SJCRH30 (cell line): Measurements from ENCODE around the gene TNFSF15. TPM values are rescaled to one million over a fixed set of nuclear protein-coding genes. Genes with fewer than 3 reads are reported as not detected.

Source experiments
- DNase-seq, 2 experiments: peaks; one replicate each; pipeline ENCODE4 v3.0.0-alpha.2; 2015 to 2020
- H3K27ac ChIP-seq: fragments of 250-450 bp; sonication (Bioruptor Pico); 2 replicates; pipeline ENCODE4 v1.5.1; 2020; ENCODE audit warnings: mild to moderate bottlenecking, moderate library complexity
- H3K27me3 ChIP-seq: fragments of 250-450 bp; sonication (Bioruptor Pico); 2 replicates; pipeline ENCODE4 v1.5.1; 2020; ENCODE audit warnings: mild to moderate bottlenecking, moderate library complexity
- H3K36me3 ChIP-seq: fragments of 250-450 bp; sonication (Bioruptor Pico); 2 replicates; pipeline ENCODE4 v1.5.1; 2020; ENCODE audit warnings: mild to moderate bottlenecking, moderate library complexity
- H3K4me1 ChIP-seq: fragments of 250-450 bp; sonication (Bioruptor Pico); 2 replicates; pipeline ENCODE4 v1.5.1; 2020; ENCODE audit warnings: mild to moderate bottlenecking, moderate library complexity
- H3K4me3 ChIP-seq: fragments of 250-450 bp; sonication (Bioruptor Pico); 2 replicates; pipeline ENCODE4 v1.5.1; 2020; ENCODE audit warnings: mild to moderate bottlenecking, moderate library complexity
- H3K9me3 ChIP-seq: fragments of 250-450 bp; sonication (Bioruptor Pico); replicated peaks from 2 replicates; pipeline ENCODE4 v1.5.1; 2020; ENCODE audit warnings: mild to moderate bottlenecking, moderate library complexity
- total RNA-seq: library from RNA; depleted of rRNA; stranded (reverse); fragments of >200 nt; shearing (Covaris generic); gene quantifications from 2 replicates; pipeline ENCODE4 v1.2.3, GENCODE V29; 2014

TNFSF15 gene
- total RNA-seq, 1 experiment from 2014 or later, result 1.0 TPM

- H3K36me3 ChIP-seq, result no peaks in the 10 kb centered on the region
- DNase-seq, result no peak
- H3K4me3 ChIP-seq, result no peak overlapping the region
- H3K27me3 ChIP-seq, result peaks cover 3% of the 10 kb centered on the region; the same call in 1 of the 2 replicates
- H3K4me1 ChIP-seq, result no peaks in the 10 kb centered on the region
- no peak overlapping the region for H3K27ac ChIP-seq
- H3K9me3 ChIP-seq, result peaks cover 6% of the 10 kb centered on the region; the same call in 1 of the 2 replicates
These were observed 24.7 kb upstream of the TNFSF15 start for GRCh38 chr9:114830546-114830945.

DNA sequence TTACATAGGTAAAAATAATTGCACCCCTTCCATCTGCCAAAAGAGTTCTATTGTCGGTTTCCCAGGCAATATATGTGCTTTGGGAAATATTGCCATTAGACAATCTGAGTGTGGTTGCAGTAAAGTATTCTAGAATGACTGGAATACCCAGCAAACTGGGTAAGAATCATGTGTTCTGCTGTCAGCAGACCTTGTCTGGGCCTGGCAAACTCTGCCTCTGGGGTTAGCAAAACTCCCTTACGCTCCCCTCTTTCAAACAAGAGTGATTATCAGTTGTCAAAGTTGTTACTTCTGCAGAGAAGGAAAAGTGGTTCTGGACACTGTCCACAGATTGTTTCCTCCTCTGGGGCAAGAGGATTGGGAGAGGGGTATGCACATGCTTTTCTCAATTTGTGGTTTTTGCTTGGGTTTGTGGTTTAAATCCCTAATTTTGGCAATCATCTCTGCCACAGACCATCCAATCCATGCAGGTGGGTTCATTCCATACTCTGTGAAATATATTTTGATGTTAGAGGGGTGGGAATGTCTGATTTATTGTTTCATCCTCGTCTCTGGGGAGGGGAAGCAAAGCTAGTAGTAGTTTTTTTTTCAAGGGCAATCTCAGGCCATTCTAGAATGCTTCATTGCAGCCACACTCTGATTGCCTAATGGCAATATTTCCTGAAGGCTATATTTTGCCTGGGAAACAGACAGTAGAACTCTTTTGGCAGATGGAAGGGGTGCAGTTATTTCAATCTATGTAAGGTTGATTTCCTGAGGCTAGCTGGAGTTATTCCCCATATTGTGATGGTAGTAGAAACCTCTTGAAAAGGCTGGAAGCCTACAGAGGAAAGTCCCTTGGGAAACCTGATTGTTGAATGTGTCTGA lies 24.0 kb upstream of the TNFSF15 start:
- Histone ChIP-seq H3K27me3 (peaks cover 3% of the 10 kb centered on the region; the same call in 1 of the 2 replicates), H3K27ac (no peak overlapping the region), H3K4me1 (no peaks in the 10 kb centered on the region), H3K4me3 (no peak overlapping the region), H3K36me3 (no peaks in the 10 kb centered on the region), H3K9me3 (peaks cover 6% of the 10 kb centered on the region; the same call in 1 of the 2 replicates)
- DNase-seq, result no peak

DNA sequence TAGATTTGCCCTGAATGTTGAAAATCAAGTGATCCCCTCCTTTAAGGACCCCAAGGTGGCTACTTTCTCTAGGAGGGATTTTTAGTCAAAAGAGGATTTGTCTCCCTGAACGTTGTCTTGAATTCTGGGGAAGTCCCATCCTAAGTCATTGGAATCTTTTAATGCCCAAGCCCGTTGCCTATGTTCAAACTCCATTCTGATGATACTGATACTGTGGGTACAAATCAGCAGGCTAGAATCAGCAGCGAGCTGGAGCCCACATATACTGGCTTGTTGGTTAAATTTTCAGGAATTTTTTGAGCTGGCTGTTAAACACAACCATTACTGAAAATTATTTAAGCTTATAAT lies 22.4 kb upstream of the TNFSF15 start:
- Histone ChIP-seq H3K27me3 (peaks cover 3% of the 10 kb centered on the region; the same call in 1 of the 2 replicates), H3K9me3 (peaks cover 6% of the 10 kb centered on the region; the same call in 1 of the 2 replicates), H3K4me3 (no peak overlapping the region), H3K36me3 (no peaks in the 10 kb centered on the region), H3K4me1 (no peaks in the 10 kb centered on the region), H3K27ac (no peak overlapping the region)
- DNase-seq, result no peak

DNA sequence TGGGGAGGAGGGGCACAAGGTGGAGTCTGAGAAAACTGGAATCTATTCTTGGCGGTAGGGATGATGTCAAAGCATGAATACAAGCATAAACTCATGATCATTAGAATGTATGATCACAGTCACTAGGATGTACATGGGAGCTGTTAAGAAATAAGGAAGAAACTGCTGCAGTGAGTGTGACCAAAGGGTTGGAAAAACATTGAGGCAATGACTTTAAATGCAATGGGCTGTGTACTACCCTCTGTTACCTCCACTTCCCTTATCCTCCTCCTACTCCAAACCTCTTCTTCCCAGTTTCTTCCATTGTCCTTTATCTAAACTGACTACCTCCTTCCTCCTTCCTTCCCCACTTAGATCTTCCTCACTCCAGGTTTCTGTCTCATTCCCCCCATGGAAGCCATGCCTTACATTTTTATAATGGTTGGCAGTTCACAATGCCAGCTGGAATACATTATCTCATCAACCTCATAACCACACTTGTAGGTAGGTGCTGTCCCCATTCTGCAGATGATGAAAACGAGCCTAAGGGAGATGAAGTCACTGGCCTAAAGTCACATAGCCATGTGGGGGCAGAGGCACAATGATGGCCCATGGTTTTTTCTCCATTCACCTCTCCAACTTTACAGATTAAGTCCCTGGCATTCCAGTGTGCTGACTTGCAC lies 21.9 kb upstream of the TNFSF15 start:
- H3K27me3 ChIP-seq, result peaks cover 3% of the 10 kb centered on the region; the same call in 1 of the 2 replicates
- no peak for DNase-seq
- H3K4me1 ChIP-seq, result no peaks in the 10 kb centered on the region
- H3K27ac ChIP-seq, result no peak overlapping the region
- H3K4me3 ChIP-seq, result no peak overlapping the region
- H3K9me3 ChIP-seq, result peaks cover 6% of the 10 kb centered on the region; the same call in 1 of the 2 replicates
- no peaks in the 10 kb centered on the region for H3K36me3 ChIP-seq

DNA sequence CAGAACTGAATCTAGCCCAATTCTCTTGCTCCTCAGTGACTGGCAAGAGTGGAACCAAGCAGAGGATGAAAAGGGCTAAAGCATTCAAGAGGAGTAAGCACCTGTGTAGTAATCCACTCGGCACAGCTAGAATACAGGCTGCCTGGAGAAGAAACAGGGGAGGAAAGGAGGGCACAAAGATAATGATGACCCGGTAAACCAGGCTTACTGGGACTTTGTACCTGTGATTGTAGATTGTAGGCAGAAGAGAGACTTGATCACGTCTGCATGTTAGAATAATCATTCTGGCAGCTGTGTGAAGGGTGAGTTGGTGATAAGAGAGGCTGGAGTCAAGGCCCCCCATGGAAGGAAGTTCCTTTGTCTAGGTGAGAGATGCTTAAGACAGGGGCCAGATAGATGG lies 20.6 kb upstream of the TNFSF15 start:
- H3K27me3 ChIP-seq, result peaks cover 3% of the 10 kb centered on the region; the same call in 1 of the 2 replicates
- no peak overlapping the region for H3K27ac ChIP-seq
- DNase-seq, result no peak
- H3K4me1 ChIP-seq, result no peaks in the 10 kb centered on the region
- no peak overlapping the region for H3K4me3 ChIP-seq
- no peaks in the 10 kb centered on the region for H3K9me3 ChIP-seq
- no peaks in the 10 kb centered on the region for H3K36me3 ChIP-seq

- DNase-seq, result no peak
These were observed 19.4 kb upstream of the TNFSF15 start for GRCh38 chr9:114825126-114825795.

GRCh38 chr9:114824110-114824509 lies 18.3 kb upstream of the TNFSF15 start:
- DNase-seq, result no peak
- no peaks in the 10 kb centered on the region for H3K4me1 ChIP-seq
- no peak overlapping the region for H3K27ac ChIP-seq
- no peak overlapping the region for H3K4me3 ChIP-seq
- H3K36me3 ChIP-seq, result no peaks in the 10 kb centered on the region
- H3K27me3 ChIP-seq, result peaks cover 3% of the 10 kb centered on the region; the same call in 1 of the 2 replicates
- no peaks in the 10 kb centered on the region for H3K9me3 ChIP-seq

More at GRCh38 chr9:114825126-114825795, 19.4 kb upstream of the TNFSF15 start:
- Histone ChIP-seq H3K4me1 (no peaks in the 10 kb centered on the region), H3K36me3 (no peaks in the 10 kb centered on the region), H3K27ac (no peak overlapping the region), H3K4me3 (no peak overlapping the region), H3K27me3 (peaks cover 3% of the 10 kb centered on the region; the same call in 1 of the 2 replicates), H3K9me3 (no peaks in the 10 kb centered on the region)

DNA sequence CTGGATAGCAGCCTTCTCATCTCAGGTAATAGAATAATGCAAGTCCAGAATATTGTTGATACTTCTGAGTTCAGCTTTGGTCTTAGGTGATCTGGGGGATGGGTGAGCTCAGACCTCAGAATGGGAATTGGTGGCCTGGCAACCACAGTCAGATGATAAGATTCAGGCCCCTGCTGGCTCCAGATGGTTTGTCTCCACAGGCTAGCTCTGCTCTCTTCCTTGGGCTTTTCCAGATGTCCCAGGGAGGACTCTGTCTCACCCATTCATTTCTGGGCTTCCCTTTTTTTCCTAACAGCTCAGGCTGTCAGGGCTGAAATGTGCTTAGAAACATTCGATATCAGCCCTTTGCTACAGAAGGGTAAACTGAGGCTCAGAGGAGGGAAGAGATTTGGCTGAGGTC lies 17.6 kb upstream of the TNFSF15 start:
- H3K27me3 ChIP-seq, result peaks cover 7% of the 10 kb centered on the region; the same call in 1 of the 2 replicates
- no peak for DNase-seq
- H3K4me1 ChIP-seq, result no peaks in the 10 kb centered on the region
- H3K27ac ChIP-seq, result no peak overlapping the region
- H3K36me3 ChIP-seq, result no peaks in the 10 kb centered on the region
- H3K9me3 ChIP-seq, result no peaks in the 10 kb centered on the region
- H3K4me3 ChIP-seq, result no peak overlapping the region

DNA sequence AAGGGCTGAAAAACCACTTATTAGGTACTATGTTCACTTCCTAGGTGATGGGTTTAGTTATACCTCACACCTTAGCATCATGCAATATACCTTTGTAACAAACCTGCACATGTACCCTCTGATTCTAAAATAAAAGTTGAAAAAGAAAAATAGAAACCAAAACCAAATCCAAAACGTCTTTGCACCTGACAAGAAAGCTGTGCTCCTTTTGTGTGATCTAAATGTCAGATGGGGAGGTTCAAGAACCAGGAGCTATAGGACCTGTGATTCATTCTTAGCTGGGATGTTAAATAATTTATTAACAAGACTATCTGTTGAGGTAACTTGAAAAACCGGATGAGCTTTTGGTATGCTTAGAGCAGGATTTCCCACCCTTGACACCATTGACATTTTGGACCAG lies 16.9 kb upstream of the TNFSF15 start:
- peaks cover 5% of the 10 kb centered on the region; the same call in 1 of the 2 replicates for H3K27me3 ChIP-seq
- H3K4me1 ChIP-seq, result no peaks in the 10 kb centered on the region
- no peak overlapping the region for H3K4me3 ChIP-seq
- no peaks in the 10 kb centered on the region for H3K36me3 ChIP-seq
- no peak for DNase-seq
- H3K27ac ChIP-seq, result no peak overlapping the region
- no peaks in the 10 kb centered on the region for H3K9me3 ChIP-seq

DNA sequence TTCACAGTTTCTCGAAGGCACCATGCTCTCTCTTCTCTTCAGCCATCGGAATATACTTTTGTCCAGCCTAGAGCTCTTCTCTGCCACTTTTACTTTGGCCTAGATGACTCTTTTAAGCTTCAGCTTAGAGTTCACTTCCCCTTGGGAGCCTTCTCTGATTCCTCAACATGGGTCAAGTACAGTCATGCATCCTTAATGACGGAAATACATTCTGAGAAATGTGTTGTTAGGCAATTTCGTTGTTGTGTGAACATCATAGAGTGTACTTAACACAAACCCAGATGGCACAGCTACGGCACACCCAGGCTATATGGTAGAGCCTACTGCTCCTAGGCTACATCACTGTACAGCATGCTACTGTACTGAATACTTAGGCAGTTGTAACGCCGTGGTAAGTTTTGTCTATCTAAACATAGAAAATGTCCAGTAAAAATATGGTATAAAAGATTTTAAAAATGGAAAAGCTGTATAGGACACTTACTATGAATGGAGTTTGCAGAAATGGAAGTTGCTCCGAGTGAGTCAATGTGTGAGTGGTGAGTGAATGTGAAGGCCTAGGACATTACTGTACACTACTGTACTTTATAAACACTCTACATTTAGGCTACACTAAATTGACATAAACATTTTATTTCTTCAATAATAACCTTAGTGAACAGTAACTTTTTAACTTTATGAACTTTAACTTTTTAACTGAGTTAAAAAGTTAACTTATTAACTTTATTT lies 15.1 kb upstream of the TNFSF15 start:
- no peak for DNase-seq
- Histone ChIP-seq H3K4me1 (no peaks in the 10 kb centered on the region), H3K36me3 (no peaks in the 10 kb centered on the region), H3K27me3 (peaks cover 5% of the 10 kb centered on the region; the same call in 1 of the 2 replicates), H3K4me3 (no peak overlapping the region), H3K9me3 (no peaks in the 10 kb centered on the region), H3K27ac (no peak overlapping the region)

GRCh38 chr9:114818178-114818577 lies 12.3 kb upstream of the TNFSF15 start:
- DNase-seq, result no peak
- Histone ChIP-seq H3K27me3 (peaks cover 5% of the 10 kb centered on the region; the same call in 1 of the 2 replicates), H3K36me3 (no peaks in the 10 kb centered on the region), H3K9me3 (no peaks in the 10 kb centered on the region), H3K27ac (no peak overlapping the region), H3K4me1 (no peaks in the 10 kb centered on the region), H3K4me3 (no peak overlapping the region)

DNA sequence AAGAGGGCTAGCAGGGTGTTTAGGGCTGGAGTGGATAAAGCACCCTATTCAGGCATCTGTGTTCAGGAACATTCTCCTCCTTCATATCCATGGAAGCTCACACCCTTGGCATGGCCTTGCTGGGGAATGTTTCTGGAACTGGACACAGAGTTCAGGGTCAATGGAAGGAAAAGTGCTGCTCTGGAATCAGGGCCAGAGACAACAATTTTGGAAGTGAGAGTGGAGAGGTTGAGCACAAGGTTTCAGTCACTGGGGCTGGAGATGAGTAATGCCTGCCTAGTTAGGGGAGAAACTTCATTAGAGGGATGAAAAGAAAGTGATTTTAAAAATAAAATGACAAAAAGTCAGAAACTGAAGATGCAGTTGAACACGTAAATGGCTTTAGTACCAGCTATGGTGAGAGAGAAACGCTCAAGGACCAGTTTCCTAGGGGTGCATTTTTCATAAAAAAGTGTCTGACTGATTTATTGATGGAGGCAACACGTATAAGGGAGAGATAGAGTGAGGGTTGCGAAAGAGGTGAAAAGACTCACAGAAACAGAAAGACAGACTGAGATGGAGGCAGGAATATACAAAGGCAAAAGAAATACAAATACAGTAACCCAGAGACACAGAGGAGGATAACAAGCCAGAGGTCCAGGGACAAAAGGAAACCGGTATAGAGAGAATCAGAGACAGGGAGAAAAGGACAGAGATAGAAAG lies 8.0 kb upstream of the TNFSF15 start:
- peaks cover 5% of the 10 kb centered on the region; the same call in 1 of the 2 replicates for H3K27me3 ChIP-seq
- H3K4me1 ChIP-seq, result peaks cover 17% of the 10 kb centered on the region
- DNase-seq, result no peak
- H3K9me3 ChIP-seq, result no peaks in the 10 kb centered on the region
- no peak overlapping the region for H3K27ac ChIP-seq
- H3K4me3 ChIP-seq, result no peak overlapping the region
- H3K36me3 ChIP-seq, result no peaks in the 10 kb centered on the region

DNA sequence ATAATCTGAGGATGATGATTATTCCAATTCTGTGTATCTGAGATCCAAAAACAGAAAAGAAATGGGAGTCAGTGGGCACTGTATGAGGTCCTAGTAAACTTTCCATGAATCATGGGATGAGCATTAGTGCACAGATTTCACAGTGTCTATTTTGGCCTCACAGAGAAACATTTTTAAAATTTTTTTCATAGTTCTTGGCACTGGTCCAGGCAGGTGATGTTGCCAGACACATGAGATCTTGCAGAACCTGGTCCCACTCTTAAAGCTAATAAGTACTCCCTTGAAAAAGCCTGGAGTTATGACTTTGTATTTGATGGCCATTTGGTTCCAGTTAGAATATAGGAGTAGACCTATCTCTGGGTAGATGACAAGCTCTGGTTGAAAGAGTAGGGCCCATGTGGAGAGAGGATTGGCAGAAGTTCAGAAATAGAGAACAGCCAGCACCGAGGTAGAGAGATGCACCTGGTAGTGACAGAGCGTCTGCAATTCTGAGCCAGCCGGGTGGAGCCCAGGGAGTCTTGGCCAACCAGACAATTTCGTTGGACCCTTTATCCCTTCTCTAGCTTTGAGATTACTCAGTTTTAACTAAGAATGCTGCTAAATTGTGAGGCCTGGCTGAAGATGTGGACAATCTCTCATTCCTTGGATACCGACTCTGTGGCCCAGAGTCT lies 6.3 kb upstream of the TNFSF15 start:
- H3K9me3 ChIP-seq, result no peaks in the 10 kb centered on the region
- no peak for DNase-seq
- H3K4me1 ChIP-seq, result peaks cover 17% of the 10 kb centered on the region
- H3K36me3 ChIP-seq, result no peaks in the 10 kb centered on the region
- H3K4me3 ChIP-seq, result no peak overlapping the region
- no peak overlapping the region for H3K27ac ChIP-seq
- H3K27me3 ChIP-seq, result no peaks in the 10 kb centered on the region
